ENCODE results near the gene CA11. TPM values are rescaled to one million over a fixed set of nuclear protein-coding genes. Genes with fewer than 3 reads are reported as not detected.

Gene CA11
- polyA plus RNA-seq, 1 experiment: 3.0 TPM

DNA sequence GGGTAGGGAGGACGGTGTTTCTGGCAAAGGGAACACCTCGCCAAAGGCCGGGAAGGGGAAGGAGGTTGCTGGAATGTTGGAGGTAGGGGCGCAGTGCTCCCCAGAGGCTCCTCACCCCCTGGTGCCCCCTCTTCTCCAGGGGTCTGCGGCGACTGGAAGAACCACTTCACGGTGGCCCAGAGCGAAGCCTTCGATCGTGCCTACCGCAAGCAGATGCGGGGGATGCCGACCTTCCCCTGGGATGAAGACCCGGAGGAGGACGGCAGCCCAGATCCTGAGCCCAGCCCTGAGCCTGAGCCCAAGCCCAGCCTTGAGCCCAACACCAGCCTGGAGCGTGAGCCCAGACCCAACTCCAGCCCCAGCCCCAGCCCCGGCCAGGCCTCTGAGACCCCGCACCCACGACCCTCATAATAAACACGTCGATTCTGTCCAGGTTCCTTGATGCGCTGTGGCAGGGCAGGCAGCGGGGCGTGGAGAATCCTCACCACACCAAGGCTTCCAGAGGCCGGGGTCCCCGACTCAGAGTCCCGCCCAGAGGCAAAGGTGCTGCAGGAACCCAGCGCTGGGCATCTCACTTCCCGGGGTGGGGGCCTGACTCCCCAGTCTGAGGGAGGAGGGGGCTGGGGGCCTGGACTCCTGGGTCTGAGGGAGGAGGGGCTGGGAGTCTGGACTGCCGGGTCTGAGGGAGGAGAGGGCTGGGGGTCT, 46.8 kb downstream of the CA11 start:
- Histone ChIP-seq H3K27me3 (ENCODE audit: control insufficient read depth, insufficient read depth, low read length) (no peaks in the 10 kb centered on the region), H3K4me3 (ENCODE audit: low read depth, low read length) (no peak overlapping the region), H3K36me3 (ENCODE audit: control insufficient read depth, insufficient read depth, low read length) (no peaks in the 10 kb centered on the region)
- ChIA-PET CTCF (interaction anchor here (0.9 to 1.1 kb wide), 3 partner anchors 10 kb away, joined by 3 to 4 read pairs (median 3); no protein-coding TSS in a partner anchor), POLR2A (no interaction called here)
- TF ChIP-seq, protein P1, sequence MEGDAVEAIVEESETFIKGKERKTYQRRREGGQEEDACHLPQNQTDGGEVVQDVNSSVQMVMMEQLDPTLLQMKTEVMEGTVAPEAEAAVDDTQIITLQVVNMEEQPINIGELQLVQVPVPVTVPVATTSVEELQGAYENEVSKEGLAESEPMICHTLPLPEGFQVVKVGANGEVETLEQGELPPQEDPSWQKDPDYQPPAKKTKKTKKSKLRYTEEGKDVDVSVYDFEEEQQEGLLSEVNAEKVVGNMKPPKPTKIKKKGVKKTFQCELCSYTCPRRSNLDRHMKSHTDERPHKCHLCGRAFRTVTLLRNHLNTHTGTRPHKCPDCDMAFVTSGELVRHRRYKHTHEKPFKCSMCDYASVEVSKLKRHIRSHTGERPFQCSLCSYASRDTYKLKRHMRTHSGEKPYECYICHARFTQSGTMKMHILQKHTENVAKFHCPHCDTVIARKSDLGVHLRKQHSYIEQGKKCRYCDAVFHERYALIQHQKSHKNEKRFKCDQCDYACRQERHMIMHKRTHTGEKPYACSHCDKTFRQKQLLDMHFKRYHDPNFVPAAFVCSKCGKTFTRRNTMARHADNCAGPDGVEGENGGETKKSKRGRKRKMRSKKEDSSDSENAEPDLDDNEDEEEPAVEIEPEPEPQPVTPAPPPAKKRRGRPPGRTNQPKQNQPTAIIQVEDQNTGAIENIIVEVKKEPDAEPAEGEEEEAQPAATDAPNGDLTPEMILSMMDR (IDR thresholded peaks at IDR 0.05; ENCODE audit: insufficient read depth, low read depth, low read length): no peak
- DNase-seq (ENCODE audit: low read depth): no peak

DNA sequence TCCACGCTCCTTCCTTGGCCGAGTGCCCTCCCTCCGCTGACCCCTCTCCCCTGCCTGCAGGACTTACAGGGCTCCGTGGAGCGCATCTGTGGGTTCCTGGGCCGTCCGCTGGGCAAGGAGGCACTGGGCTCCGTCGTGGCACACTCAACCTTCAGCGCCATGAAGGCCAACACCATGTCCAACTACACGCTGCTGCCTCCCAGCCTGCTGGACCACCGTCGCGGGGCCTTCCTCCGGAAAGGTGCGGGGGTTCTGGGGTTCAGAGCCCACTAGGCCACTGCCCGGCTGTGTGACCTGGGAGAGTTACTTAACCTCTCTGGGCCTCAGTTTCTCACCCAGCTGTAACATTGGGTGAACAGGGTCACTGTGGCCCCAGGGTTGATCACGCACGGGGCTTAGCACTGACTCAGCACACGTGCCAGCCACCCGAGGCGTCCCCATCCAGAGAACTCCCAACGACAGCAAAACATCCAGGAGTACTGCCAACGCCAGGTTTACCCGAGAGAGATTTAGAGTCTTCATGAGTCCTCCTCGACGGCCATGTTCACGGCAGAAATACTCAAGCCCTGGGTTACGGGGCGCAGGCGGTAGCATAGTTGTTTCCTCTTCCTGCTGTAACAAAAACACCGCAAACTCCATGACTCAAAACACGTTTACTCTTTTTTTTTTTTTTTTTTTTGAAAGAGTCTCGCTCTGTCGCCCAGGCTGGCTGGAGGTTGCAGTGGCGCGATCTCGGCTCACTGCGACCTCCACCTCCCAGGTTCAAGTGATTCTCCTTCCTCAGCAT, 49.1 kb downstream of the CA11 start:
- POLR2A ChIA-PET: no interaction called here
- CTCF ChIA-PET: interaction anchor here (1.1 kb wide), 1 partner anchor 11 kb away, joined by 3 read pairs; no protein-coding TSS in a partner anchor
- TF ChIP-seq, protein P1 (IDR thresholded peaks at IDR 0.05; ENCODE audit: insufficient read depth, low read depth, low read length): no peak
- no peak for DNase-seq (ENCODE audit: low read depth)
- H3K36me3 ChIP-seq (ENCODE audit: control insufficient read depth, insufficient read depth, low read length): no peaks in the 10 kb centered on the region
- no peak overlapping the region for H3K4me3 ChIP-seq (ENCODE audit: low read depth, low read length)
- no peaks in the 10 kb centered on the region for H3K27me3 ChIP-seq (ENCODE audit: control insufficient read depth, insufficient read depth, low read length)

DNA sequence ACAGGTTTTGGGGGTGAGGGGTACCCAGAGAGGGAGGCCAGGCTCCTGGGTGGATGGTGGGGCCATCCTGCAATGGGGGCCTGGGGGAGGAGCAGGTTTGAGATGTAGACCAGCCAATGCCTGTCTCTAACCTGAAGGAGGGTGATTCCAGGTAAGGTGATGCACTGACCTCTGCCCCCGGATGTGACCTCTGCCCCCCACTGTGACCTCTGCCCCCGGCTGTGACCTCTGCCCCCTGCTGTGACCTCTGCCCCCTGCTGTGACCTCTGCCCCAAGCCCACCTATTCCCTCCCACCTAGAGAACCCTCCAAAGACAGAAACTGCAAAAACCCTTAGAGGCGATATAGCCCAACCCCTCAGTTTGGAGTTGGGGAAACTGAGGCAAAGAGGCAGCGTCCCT, 49.8 kb downstream of the CA11 start:
- ChIA-PET POLR2A (no interaction called here), CTCF (no interaction called here)
- H3K36me3 ChIP-seq (ENCODE audit: control insufficient read depth, insufficient read depth, low read length): no peaks in the 10 kb centered on the region
- H3K27me3 ChIP-seq (ENCODE audit: control insufficient read depth, insufficient read depth, low read length): no peaks in the 10 kb centered on the region
- no peak for DNase-seq (ENCODE audit: low read depth)
- no peak overlapping the region for H3K4me3 ChIP-seq (ENCODE audit: low read depth, low read length)
- TF ChIP-seq, protein P1 (IDR thresholded peaks at IDR 0.05; ENCODE audit: insufficient read depth, low read depth, low read length): no peak

DNA sequence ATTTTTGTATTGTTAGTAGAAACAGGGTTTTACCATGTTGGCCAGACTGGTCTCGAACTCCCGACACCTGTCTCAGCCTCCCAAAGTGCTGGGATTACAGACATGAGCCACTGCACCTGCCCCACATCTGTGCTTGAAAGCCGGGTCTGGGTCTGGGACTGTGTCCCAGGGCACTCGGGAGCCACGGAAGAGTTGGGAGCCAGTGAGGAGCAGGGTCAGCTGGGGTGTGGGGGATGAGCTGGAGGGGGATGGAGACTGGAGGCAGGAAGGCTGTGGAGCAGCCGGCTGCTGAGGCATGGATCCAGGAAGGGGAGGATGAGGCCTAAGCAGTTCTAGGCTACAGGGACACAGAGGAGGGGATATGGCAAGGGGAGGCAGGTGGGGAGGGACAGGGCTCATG, 50.2 kb downstream of the CA11 start:
- CTCF ChIA-PET: interaction anchor here (1.3 to 2.4 kb wide), 3 partner anchors 11 to 106 kb away, joined by 3 to 12 read pairs (median 6); partner anchors contain the start of gene SPACA4
- Histone ChIP-seq H3K36me3 (ENCODE audit: control insufficient read depth, insufficient read depth, low read length) (no peaks in the 10 kb centered on the region), H3K27me3 (ENCODE audit: control insufficient read depth, insufficient read depth, low read length) (no peaks in the 10 kb centered on the region), H3K4me3 (ENCODE audit: low read depth, low read length) (no peak overlapping the region)
- POLR2A ChIA-PET: no interaction called here
- no peak for DNase-seq (ENCODE audit: low read depth)
- TF ChIP-seq, protein P1 (IDR thresholded peaks at IDR 0.05; ENCODE audit: insufficient read depth, low read depth, low read length): no peak

DNA sequence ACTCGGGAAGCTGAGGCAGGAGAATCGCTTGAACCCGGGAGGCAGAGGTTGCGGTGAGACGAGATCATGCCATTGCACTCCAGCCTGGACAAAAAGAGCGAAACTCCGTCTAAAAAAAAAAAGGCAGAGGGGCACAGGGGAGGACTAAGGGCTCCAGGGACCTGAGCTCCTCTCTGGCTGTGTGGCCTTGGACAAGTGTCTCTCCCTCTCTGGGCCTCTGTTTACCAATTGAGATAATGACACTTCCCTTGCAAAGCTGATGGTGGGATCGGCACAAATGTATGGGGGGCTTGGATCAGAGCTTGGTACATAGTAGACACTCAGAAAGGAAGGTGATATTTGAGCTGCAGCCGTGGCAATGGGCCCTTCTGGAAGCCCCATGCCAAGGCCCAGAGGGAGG, 50.8 kb downstream of the CA11 start:
- ChIA-PET POLR2A (no interaction called here), CTCF (interaction anchor here (1.3 to 2.4 kb wide), 4 partner anchors 11 to 105 kb away, joined by 3 to 12 read pairs (median 5); partner anchors contain the start of gene SPACA4)
- no peaks in the 10 kb centered on the region for H3K36me3 ChIP-seq (ENCODE audit: control insufficient read depth, insufficient read depth, low read length)
- DNase-seq (ENCODE audit: low read depth): no peak
- H3K27me3 ChIP-seq (ENCODE audit: control insufficient read depth, insufficient read depth, low read length): no peaks in the 10 kb centered on the region
- TF ChIP-seq, protein P1 (IDR thresholded peaks at IDR 0.05; ENCODE audit: insufficient read depth, low read depth, low read length): no peak
- H3K4me3 ChIP-seq (ENCODE audit: low read depth, low read length): no peak overlapping the region
